ENCODE measurements around the gene CUEDC1.

DNA sequence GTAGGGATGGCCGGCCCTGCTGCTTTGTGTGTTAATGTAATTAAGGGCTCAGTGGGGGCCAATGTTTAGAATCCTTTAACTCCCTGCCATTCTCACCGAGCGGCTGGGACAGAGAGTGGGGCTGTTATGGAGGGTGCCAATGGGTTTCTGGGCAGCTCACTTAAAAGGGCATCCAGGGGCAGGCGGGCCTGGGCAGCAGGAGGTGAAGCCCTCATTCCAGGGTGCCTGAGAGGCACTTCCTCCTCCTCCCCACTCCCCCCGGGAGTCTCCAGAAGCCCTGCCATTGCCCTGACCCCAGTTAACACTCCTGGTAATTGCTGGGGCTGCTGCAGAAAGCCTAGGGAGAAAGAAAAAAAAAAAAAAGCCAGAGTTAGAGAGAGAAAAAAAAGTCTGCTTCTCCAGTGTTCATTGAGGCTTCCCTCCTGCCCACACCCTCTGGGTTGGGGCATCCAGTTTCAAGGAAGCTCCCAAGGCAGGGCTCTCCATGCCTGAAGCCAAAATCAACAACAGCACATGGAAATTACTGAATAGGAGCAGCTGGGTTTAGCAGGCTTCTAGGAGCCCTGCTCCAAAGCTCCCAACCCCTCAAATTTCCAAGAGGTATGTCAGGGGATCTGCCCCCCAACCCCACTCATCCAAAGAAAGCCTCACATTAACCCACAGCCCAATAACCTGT is 28.0 kb downstream of the CUEDC1 start:
- TF ChIP-seq, protein P1, sequence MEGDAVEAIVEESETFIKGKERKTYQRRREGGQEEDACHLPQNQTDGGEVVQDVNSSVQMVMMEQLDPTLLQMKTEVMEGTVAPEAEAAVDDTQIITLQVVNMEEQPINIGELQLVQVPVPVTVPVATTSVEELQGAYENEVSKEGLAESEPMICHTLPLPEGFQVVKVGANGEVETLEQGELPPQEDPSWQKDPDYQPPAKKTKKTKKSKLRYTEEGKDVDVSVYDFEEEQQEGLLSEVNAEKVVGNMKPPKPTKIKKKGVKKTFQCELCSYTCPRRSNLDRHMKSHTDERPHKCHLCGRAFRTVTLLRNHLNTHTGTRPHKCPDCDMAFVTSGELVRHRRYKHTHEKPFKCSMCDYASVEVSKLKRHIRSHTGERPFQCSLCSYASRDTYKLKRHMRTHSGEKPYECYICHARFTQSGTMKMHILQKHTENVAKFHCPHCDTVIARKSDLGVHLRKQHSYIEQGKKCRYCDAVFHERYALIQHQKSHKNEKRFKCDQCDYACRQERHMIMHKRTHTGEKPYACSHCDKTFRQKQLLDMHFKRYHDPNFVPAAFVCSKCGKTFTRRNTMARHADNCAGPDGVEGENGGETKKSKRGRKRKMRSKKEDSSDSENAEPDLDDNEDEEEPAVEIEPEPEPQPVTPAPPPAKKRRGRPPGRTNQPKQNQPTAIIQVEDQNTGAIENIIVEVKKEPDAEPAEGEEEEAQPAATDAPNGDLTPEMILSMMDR (IDR thresholded peaks at IDR 0.05) = no peak
- no peak for TF ChIP-seq POLR2A (IDR thresholded peaks at IDR 0.05)
- TF ChIP-seq POLR2AphosphoS5 (IDR thresholded peaks at IDR 0.05) = peak; percentile 88

Measured in prostate gland (tissue), 2 donors.